RWPE2 (cell line): ENCODE results near the gene PTPN18.

Experiments
- ATAC-seq: fragments of 200-7000 bp; cut with Tn5 transposase; 3 replicates; pipeline ENCODE4 v1.9.1; 2021; ENCODE audit warnings: low read depth
- DNase-seq: peaks from one replicate; pipeline ENCODE4 v3.0.0-alpha.2; 2020; ENCODE audit warnings: low spot score
- H3K27ac ChIP-seq: fragments of 450-650 bp; 2 replicates; pipeline ENCODE4 v1.5.1; 2017; ENCODE audit warnings: mild to moderate bottlenecking; ENCODE audit not compliant: poor library complexity, severe bottlenecking
- H3K27me3 ChIP-seq: fragments of 250-450 bp; sonication (Bioruptor Pico); 2 replicates; pipeline ENCODE4 v1.5.1; 2021; ENCODE audit warnings: mild to moderate bottlenecking, moderate library complexity; ENCODE audit not compliant: insufficient read depth, poor library complexity, severe bottlenecking
- H3K36me3 ChIP-seq: fragments of 250-450 bp; sonication (Bioruptor Pico); 2 replicates; pipeline ENCODE4 v1.5.1; 2020; ENCODE audit warnings: low read depth, mild to moderate bottlenecking, moderate library complexity
- H3K4me1 ChIP-seq: fragments of 250-450 bp; sonication (Bioruptor Pico); 2 replicates; pipeline ENCODE4 v1.5.1; 2021; ENCODE audit warnings: mild to moderate bottlenecking, moderate library complexity; ENCODE audit not compliant: insufficient read depth, poor library complexity, severe bottlenecking
- H3K4me3 ChIP-seq: fragments of 250-450 bp; sonication (Bioruptor Pico); 2 replicates; pipeline ENCODE4 v1.5.1; 2021; ENCODE audit warnings: mild to moderate bottlenecking, moderate library complexity; ENCODE audit not compliant: severe bottlenecking
- H3K9me3 ChIP-seq: fragments of 250-450 bp; sonication (Bioruptor Pico); 2 replicates; pipeline ENCODE4 v1.5.1; 2021; ENCODE audit warnings: mild to moderate bottlenecking, moderate library complexity; ENCODE audit not compliant: severe bottlenecking
- CTCF ChIP-seq: fragments of 450-650 bp; IDR thresholded peaks from one replicate; pipeline ENCODE4 v1.5.1; 2017; ENCODE audit warnings: mild to moderate bottlenecking, moderate library complexity; ENCODE audit not compliant: poor library complexity, severe bottlenecking

Gene PTPN18

GRCh38 chr2:130376433-130377293 is 20.8 kb downstream of the PTPN18 start:
- Histone ChIP-seq H3K4me3 (no peak overlapping the region), H3K4me1 (no peaks in the 10 kb centered on the region), H3K27ac (no peak overlapping the region), H3K36me3 (peaks cover 11% of the 10 kb centered on the region; the same call in 1 of the 2 replicates), H3K9me3 (no peaks in the 10 kb centered on the region), H3K27me3 (no peaks in the 10 kb centered on the region)
- DNase-seq (no peak), ATAC-seq (no peak)
- TF ChIP-seq CTCF, result no peak

GRCh38 chr2:130377491-130377890 is 21.6 kb downstream of the PTPN18 start:
- no peak for TF ChIP-seq CTCF
- Histone ChIP-seq H3K27ac (no peak overlapping the region), H3K4me3 (no peak overlapping the region)

DNA sequence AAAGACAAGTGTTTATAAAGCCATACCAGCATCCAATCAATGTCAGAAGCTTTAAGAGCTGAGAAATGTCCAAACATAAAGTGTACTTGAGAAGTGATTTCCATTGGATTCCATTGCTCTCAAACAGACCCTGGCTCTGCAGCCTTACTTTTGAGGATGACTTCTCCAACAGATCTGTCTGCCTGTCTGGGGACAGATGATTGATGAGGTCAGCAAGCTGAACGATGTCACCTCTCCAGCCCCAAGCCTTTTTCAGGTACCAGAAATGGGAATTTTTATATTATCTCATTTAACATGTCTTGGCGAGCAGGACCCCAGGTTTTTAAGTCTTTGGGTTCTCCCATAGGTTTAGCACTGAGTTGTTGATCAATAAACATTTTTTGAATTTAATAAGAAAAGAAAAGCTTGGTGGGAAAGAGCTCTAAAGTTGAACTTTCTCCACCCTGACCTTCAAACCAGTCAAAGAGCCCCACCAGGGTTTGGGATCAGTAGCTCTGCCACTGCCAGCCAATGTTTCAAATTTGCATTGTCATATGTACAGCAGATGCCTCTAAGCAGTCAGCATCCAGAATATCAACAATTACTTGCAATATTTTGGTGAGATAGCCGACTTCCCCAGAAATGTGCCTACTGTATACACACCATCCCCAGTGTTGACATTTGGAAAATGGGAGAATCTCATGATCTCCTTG is 22.5 kb downstream of the PTPN18 start:
- H3K9me3 ChIP-seq, result no peaks in the 10 kb centered on the region
- peaks cover 11% of the 10 kb centered on the region; the same call in 1 of the 2 replicates for H3K36me3 ChIP-seq
- H3K27me3 ChIP-seq, result no peaks in the 10 kb centered on the region
- H3K4me3 ChIP-seq, result no peak overlapping the region
- no peak overlapping the region for H3K27ac ChIP-seq
- H3K4me1 ChIP-seq, result no peaks in the 10 kb centered on the region
- no peak for TF ChIP-seq CTCF
- ATAC-seq, result no peak
- no peak for DNase-seq

More at GRCh38 chr2:130377491-130377890, 21.6 kb downstream of the PTPN18 start:
- ATAC-seq, result no peak
- no peak for DNase-seq
- Histone ChIP-seq H3K27me3 (no peaks in the 10 kb centered on the region), H3K9me3 (no peaks in the 10 kb centered on the region), H3K36me3 (peaks cover 11% of the 10 kb centered on the region; the same call in 1 of the 2 replicates), H3K4me1 (no peaks in the 10 kb centered on the region)

DNA sequence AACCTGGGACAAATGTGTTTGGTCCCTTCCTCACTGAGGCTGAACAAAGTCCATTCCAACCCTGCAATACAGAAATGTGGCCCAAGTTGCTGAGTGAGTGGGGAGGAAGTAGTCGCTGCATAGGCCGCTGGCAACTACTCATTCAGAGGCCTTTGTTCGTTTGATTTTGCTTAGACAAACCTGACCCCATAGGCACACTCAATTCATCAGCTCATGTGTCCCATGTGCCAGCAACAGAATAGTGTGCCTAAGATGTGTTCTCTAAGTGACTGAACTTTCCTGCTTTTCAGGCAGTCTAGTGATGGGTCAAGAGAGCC is 23.0 kb downstream of the PTPN18 start:
- no peak for ATAC-seq
- no peaks in the 10 kb centered on the region for H3K9me3 ChIP-seq
- H3K36me3 ChIP-seq, result peaks cover 11% of the 10 kb centered on the region; the same call in 1 of the 2 replicates
- H3K4me1 ChIP-seq, result no peaks in the 10 kb centered on the region
- H3K27ac ChIP-seq, result no peak overlapping the region
- H3K4me3 ChIP-seq, result no peak overlapping the region
- no peak for TF ChIP-seq CTCF
- H3K27me3 ChIP-seq, result no peaks in the 10 kb centered on the region
- no peak for DNase-seq
